B cell (primary cell): ENCODE results near the gene APEX1. TPM values are rescaled to one million over a fixed set of nuclear protein-coding genes. Genes with fewer than 3 reads are reported as not detected.

Source experiments
- ATAC-seq: fragments of 200-7000 bp; cut with Tn5 transposase; one replicate; pipeline ENCODE4 v1.10.0; 2021; ENCODE audit warnings: low read depth, mild to moderate bottlenecking, moderate number of reproducible peaks, moderate library complexity
- CTCF ChIA-PET: fragments of 350-600 bp; sonication (Branson Sonifier 250); formaldehyde crosslinking; loops from one replicate; lab custom pipeline; 2021; ENCODE audit warnings: antibody characterized with exemption, inconsistent platforms; lab: Charles Lee
- POLR2A ChIA-PET: fragments of 350-600 bp; sonication (Branson Sonifier 250); formaldehyde crosslinking; loops from one replicate; lab custom pipeline; 2021; ENCODE audit warnings: antibody characterized with exemption; lab: Charles Lee
- DNase-seq: peaks from one replicate; pipeline ENCODE4 v3.0.0; 2013
- H2AFZ ChIP-seq: 2 replicates; pipeline ENCODE4 v1.6.1; 2012; ENCODE audit warnings: mild to moderate bottlenecking, low read depth, low read length; ENCODE audit not compliant: insufficient read depth, poor library complexity, severe bottlenecking
- H3K27ac ChIP-seq, 2 donors: 1 replicate in 1 of 2; 2 replicates in 1 of 2; pipeline ENCODE4 v1.5.1; 2012 to 2013; ENCODE audit warnings: low read length in 2 of 2, mild to moderate bottlenecking in 2 of 2, moderate library complexity in 1 of 2
- H3K27me3 ChIP-seq, 4 experiments: fragments of 200-600 bp in 1 of 4; sonication (generic) in 1 of 4; replicated peaks in 1 of 4; 1 replicate in 2 of 4; 2 replicates in 2 of 4; pipeline versions ENCODE4 v1.6.1 to v1.7.0; 2013 to 2016; ENCODE audit warnings: low read length in 3 of 4, mild to moderate bottlenecking in 2 of 4, mixed read lengths in 1 of 4, moderate library complexity in 1 of 4; ENCODE audit not compliant: insufficient read depth in 4 of 4, control insufficient read depth in 3 of 4; ENCODE audit errors: control extremely low read depth in 1 of 4
- H3K36me3 ChIP-seq, 2 experiments: replicated peaks in 1 of 2; 1 replicate in 1 of 2; 2 replicates in 1 of 2; pipeline versions ENCODE4 v1.6.1 to v1.7.1; 2013; ENCODE audit warnings: low read length in 1 of 2; ENCODE audit not compliant: insufficient read depth in 2 of 2, control insufficient read depth in 1 of 2; ENCODE audit errors: control extremely low read depth in 1 of 2, extremely low read depth in 1 of 2
- H3K4me1 ChIP-seq, 2 donors: fragments of 200-600 bp in 1 of 2; sonication (generic) in 1 of 2; 1 replicate in 1 of 2; 2 replicates in 1 of 2; pipeline versions ENCODE4 v1.5.1 to v1.6.1; 2013 to 2017; ENCODE audit warnings: low read length in 2 of 2; ENCODE audit not compliant: control insufficient read depth in 2 of 2, insufficient read depth in 2 of 2
- H3K4me2 ChIP-seq: replicated peaks from 2 replicates; pipeline ENCODE3; 2012; ENCODE audit warnings: mild to moderate bottlenecking, low read depth, low read length; ENCODE audit not compliant: poor library complexity, severe bottlenecking
- H3K4me3 ChIP-seq, 5 experiments: fragments of 200-600 bp in 1 of 5; sonication (generic) in 1 of 5; 1 replicate in 3 of 5; 2 replicates in 2 of 5; pipeline versions ENCODE4 v1.5.1 to v1.7.0; 2011 to 2016; ENCODE audit warnings: low read length in 4 of 5, mild to moderate bottlenecking in 4 of 5, low read depth in 2 of 5, control low read depth in 1 of 5, moderate library complexity in 1 of 5; ENCODE audit not compliant: insufficient read depth in 1 of 5; ENCODE audit errors: control extremely low read depth in 1 of 5, extremely low read depth in 1 of 5
- H3K79me2 ChIP-seq: fragments of 200-600 bp; sonication (generic); one replicate; pipeline ENCODE4 v1.6.0; 2016; ENCODE audit warnings: low read length; ENCODE audit not compliant: control insufficient read depth, insufficient read depth
- H3K9ac ChIP-seq: fragments of 200-600 bp; sonication (generic); 2 replicates; pipeline ENCODE4 v1.6.1; 2017; ENCODE audit warnings: mild to moderate bottlenecking, low read length, moderate library complexity
- H3K9me3 ChIP-seq, 3 donors: one replicate each; pipeline versions ENCODE4 v1.6.1 to v1.7.1; 2013; ENCODE audit warnings: low read length in 2 of 3; ENCODE audit not compliant: control insufficient read depth in 2 of 3, insufficient read depth in 1 of 3; ENCODE audit errors: control extremely low read depth in 1 of 3
- H4K20me1 ChIP-seq: 2 replicates; pipeline ENCODE4 v1.6.0; 2012; ENCODE audit warnings: mild to moderate bottlenecking, low read length; ENCODE audit not compliant: insufficient read depth, control insufficient read depth, poor library complexity, severe bottlenecking
- H3K27ac Mint-ChIP-seq: one replicate; pipeline ENCODE4 v1.8.0; 2021; ENCODE audit warnings: mixed read lengths
- H3K27me3 Mint-ChIP-seq: one replicate; pipeline ENCODE4 v1.8.0; 2021; ENCODE audit warnings: mixed read lengths
- H3K4me1 Mint-ChIP-seq: one replicate; pipeline ENCODE4 v1.8.0; 2021; ENCODE audit warnings: mixed read lengths
- H3K4me3 Mint-ChIP-seq: one replicate; pipeline ENCODE4 v1.8.0; 2021; ENCODE audit warnings: mixed read lengths
- H3K9me3 Mint-ChIP-seq: one replicate; pipeline ENCODE4 v1.8.0; 2022; ENCODE audit warnings: mixed read lengths; ENCODE audit not compliant: insufficient read depth
- CTCF ChIP-seq: fragments of 200-600 bp; IDR thresholded peaks from one replicate; pipeline ENCODE4 v1.8.0; 2022; ENCODE audit warnings: antibody characterized with exemption, mild to moderate bottlenecking
- EZH2 ChIP-seq: IDR thresholded peaks from 2 replicates; pipeline ENCODE4 v1.6.1; 2012; ENCODE audit warnings: borderline replicate concordance, low read depth, mild to moderate bottlenecking, moderate library complexity, low read length; ENCODE audit not compliant: insufficient read depth, poor library complexity, severe bottlenecking
- WGBS: methylation state at CpG from one replicate; pipeline ENCODE4 v1.1.5; 2013; ENCODE audit warnings: missing lambda C conversion rate; ENCODE audit not compliant: insufficient coverage; 5-methylcytosine and 5-hydroxymethylcytosine counted together
- intact Hi-C: fragments of 100-400 bp; cut with micrococcal nuclease; formaldehyde crosslinking; loops from one replicate; pipeline ENCODE4 v1.10.0; 2022
- polyA plus RNA-seq: library from polyadenylated mRNA; depleted of rRNA; stranded (reverse); fragments of >200 nt; gene quantifications from 2 replicates; pipeline ENCODE4 v1.2.3, GENCODE V29; 2012
- total RNA-seq, 2 donors: library from RNA; stranded (reverse); fragments of 120-200 nt in 1 of 2; gene quantifications; 1 replicate in 1 of 2; 2 replicates in 1 of 2; pipeline versions ENCODE4 v1.2.3 to v1.2.4, GENCODE V29; 2013 to 2022

Gene APEX1
- total and polyA plus RNA-seq, 2 donors (not counting 1 experiment from before 2014, with no cell fraction given), result 103 to 169 TPM

DNA sequence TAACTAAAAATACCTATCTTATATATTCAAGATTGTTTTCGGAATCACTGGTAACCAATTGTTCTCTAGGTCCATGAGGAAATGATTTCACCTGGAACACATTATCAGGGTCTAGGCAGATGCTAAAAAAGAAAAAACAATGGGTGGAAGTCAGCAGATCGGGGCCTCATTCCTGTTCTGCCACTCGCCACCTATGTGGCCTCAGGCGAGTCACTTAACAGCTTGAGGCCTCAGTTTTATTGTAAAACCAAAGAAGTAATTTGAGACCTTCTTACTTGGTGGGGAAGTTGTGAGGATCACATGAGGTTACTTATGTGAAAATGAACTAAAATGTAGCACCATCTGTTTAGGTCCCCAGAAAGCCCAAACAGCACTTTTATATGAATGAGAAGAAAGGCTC, 44.1 kb downstream of the APEX1 start:
- H3K27ac ChIP-seq, result no peak overlapping the region
- H3K4me3 ChIP-seq, result no peak overlapping the region
- H3K4me3 Mint-ChIP-seq, result no peak overlapping the region
- H3K36me3 ChIP-seq, result no peaks in the 10 kb centered on the region
- DNase-seq, result no peak
- H3K9me3 ChIP-seq, result no peaks in the 10 kb centered on the region
- POLR2A ChIA-PET, result no interaction called here
- no peaks in the 10 kb centered on the region for H4K20me1 ChIP-seq
- H3K27me3 Mint-ChIP-seq, result no peaks in the 10 kb centered on the region
- intact Hi-C loops, result no loop called here
- 60% methylated on average over 1 of the region's 4 CpGs for WGBS
- TF ChIP-seq CTCF (no peak), EZH2 (no peak)
- no peak for ATAC-seq
- H3K4me1 Mint-ChIP-seq, result peaks cover 46% of the 10 kb centered on the region
- H3K4me1 ChIP-seq, result peaks cover 19% of the 10 kb centered on the region in 2 donors
- H3K27me3 ChIP-seq, result no peaks in the 10 kb centered on the region
- no peaks in the 10 kb centered on the region for H3K9me3 Mint-ChIP-seq
- no peaks in the 10 kb centered on the region for H3K79me2 ChIP-seq
- no peak overlapping the region for H3K9ac ChIP-seq
- peak overlapping the region; percentile 31 for H2AFZ ChIP-seq
- peak overlapping the region; percentile 29 for H3K27ac Mint-ChIP-seq
- no peak overlapping the region for H3K4me2 ChIP-seq
- CTCF ChIA-PET, result no interaction called here

GRCh38 chr14:20499881-20500280, 44.9 kb downstream of the APEX1 start:
- Histone ChIP-seq H4K20me1 (no peaks in the 10 kb centered on the region), H3K27me3 (no peaks in the 10 kb centered on the region), H3K9ac (no peak overlapping the region), H3K36me3 (no peaks in the 10 kb centered on the region), H3K4me2 (no peak overlapping the region), H3K79me2 (no peaks in the 10 kb centered on the region), H2AFZ (no peak overlapping the region), H3K4me3 (no peak overlapping the region), H3K27ac (no peak overlapping the region), H3K4me1 (peaks cover 19 to 21% of the 10 kb centered on the region in 2 donors), H3K9me3 (no peaks in the 10 kb centered on the region)
- DNase-seq, result no peak
- Mint-ChIP-seq H3K27ac (no peak overlapping the region), H3K4me3 (no peak overlapping the region), H3K4me1 (peaks cover 46% of the 10 kb centered on the region), H3K27me3 (no peaks in the 10 kb centered on the region), H3K9me3 (no peaks in the 10 kb centered on the region)
- intact Hi-C loops, result no loop called here
- ATAC-seq, result no peak
- 84% methylated on average over 5 of the region's 5 CpGs for WGBS
- no peak for TF ChIP-seq CTCF
- no peak for TF ChIP-seq EZH2
- ChIA-PET POLR2A (no interaction called here), CTCF (interaction anchor here (1.0 kb wide), 1 partner anchor 85 kb away, joined by 3 read pairs; no protein-coding TSS in a partner anchor)
